ENCODE data around the gene FEZF2. TPM values are rescaled to one million over a fixed set of nuclear protein-coding genes. Genes with fewer than 3 reads are reported as not detected.

Gene FEZF2
- total and polyA plus RNA-seq, 4 donors, result not detected

DNA sequence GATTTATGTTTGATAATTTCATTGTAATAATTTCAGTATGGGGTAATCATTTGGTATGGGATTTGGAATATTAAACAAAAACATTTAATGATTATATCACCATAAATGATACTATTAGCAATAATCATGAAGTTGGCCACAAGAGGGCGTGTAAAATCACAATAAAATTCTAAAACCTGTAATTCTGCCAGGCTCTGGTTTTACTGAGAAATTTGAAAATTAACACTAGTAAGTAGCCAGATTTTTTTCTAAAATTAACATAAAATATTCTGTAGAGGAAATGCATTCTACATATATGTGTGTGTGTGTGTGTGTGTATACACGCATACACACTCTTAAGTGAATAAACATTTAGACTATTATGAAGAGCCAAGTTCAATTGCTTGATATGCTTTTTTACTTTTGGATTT is 40.5 kb downstream of the FEZF2 start:
- Histone ChIP-seq H3K9ac (ENCODE audit: insufficient read depth in 1 of 2, low read length in 2 of 2) (no peak overlapping the region), H3K4me1 (ENCODE audit: control insufficient read depth in 5 of 5, insufficient read depth in 5 of 5, low read length in 5 of 5) (no peaks in the 10 kb centered on the region), H3K27me3 (ENCODE audit: control insufficient read depth in 3 of 3, insufficient read depth in 3 of 3, low read length in 2 of 3) (no peaks in the 10 kb centered on the region), H3K9me3 (ENCODE audit: control insufficient read depth in 4 of 4, insufficient read depth in 3 of 4, low read length in 3 of 4) (no peaks in the 10 kb centered on the region), H3K4me3 (no peak overlapping the region), H3K36me3 (ENCODE audit: control insufficient read depth in 4 of 4, insufficient read depth in 4 of 4, low read length in 4 of 4) (no peaks in the 10 kb centered on the region), H3K27ac (ENCODE audit: low read depth in 1 of 2, low read length in 1 of 2) (no peak overlapping the region)
- no peak for ATAC-seq (ENCODE audit: insufficient read depth, low FRiP score)
- TF ChIP-seq, protein P1, sequence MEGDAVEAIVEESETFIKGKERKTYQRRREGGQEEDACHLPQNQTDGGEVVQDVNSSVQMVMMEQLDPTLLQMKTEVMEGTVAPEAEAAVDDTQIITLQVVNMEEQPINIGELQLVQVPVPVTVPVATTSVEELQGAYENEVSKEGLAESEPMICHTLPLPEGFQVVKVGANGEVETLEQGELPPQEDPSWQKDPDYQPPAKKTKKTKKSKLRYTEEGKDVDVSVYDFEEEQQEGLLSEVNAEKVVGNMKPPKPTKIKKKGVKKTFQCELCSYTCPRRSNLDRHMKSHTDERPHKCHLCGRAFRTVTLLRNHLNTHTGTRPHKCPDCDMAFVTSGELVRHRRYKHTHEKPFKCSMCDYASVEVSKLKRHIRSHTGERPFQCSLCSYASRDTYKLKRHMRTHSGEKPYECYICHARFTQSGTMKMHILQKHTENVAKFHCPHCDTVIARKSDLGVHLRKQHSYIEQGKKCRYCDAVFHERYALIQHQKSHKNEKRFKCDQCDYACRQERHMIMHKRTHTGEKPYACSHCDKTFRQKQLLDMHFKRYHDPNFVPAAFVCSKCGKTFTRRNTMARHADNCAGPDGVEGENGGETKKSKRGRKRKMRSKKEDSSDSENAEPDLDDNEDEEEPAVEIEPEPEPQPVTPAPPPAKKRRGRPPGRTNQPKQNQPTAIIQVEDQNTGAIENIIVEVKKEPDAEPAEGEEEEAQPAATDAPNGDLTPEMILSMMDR (IDR thresholded peaks at IDR 0.05; ENCODE audit: control extremely low read depth, extremely low read depth), result no peak
- 58 to 62% methylated on average over 2 of the region's 2 CpGs for WGBS, 2 donors
- DNase-seq, result peak in 2 of 3 donors; percentile 38 to 44

DNA sequence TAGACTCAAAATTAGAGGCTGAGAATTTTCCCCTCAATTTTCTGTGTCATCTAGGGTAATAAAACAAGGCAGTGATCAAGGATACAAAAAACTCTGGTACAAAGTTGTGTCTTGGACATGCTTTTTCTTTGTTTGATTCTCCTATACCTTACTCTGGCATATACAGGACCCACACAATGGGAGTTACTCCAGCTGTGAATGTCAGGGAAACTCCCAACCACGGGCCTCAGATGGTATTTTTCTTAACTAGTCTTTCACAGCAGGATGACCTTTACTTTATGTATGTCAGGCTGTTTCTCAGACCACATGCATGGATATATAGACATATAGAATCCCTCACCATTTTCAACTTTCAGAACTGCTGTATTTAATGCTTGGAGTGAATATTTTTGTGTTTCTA is 41.3 kb downstream of the FEZF2 start:
- no peak for ATAC-seq (ENCODE audit: insufficient read depth, low FRiP score)
- H3K27me3 ChIP-seq (ENCODE audit: control insufficient read depth in 3 of 3, insufficient read depth in 3 of 3, low read length in 2 of 3), result no peaks in the 10 kb centered on the region
- H3K4me1 ChIP-seq (ENCODE audit: control insufficient read depth in 5 of 5, insufficient read depth in 5 of 5, low read length in 5 of 5), result no peaks in the 10 kb centered on the region
- H3K27ac ChIP-seq (ENCODE audit: low read depth in 1 of 2, low read length in 1 of 2), result no peak overlapping the region
- H3K9ac ChIP-seq (ENCODE audit: insufficient read depth in 1 of 2, low read length in 2 of 2), result no peak overlapping the region
- TF ChIP-seq, protein P1 (IDR thresholded peaks at IDR 0.05; ENCODE audit: control extremely low read depth, extremely low read depth), result no peak
- no peak for DNase-seq
- no peak overlapping the region for H3K4me3 ChIP-seq
- no peaks in the 10 kb centered on the region for H3K9me3 ChIP-seq (ENCODE audit: control insufficient read depth in 4 of 4, insufficient read depth in 3 of 4, low read length in 3 of 4)
- no peaks in the 10 kb centered on the region for H3K36me3 ChIP-seq (ENCODE audit: control insufficient read depth in 4 of 4, insufficient read depth in 4 of 4, low read length in 4 of 4)
- WGBS, 2 donors, result 81 to 83% methylated on average over 1 of the region's 1 CpG

DNA sequence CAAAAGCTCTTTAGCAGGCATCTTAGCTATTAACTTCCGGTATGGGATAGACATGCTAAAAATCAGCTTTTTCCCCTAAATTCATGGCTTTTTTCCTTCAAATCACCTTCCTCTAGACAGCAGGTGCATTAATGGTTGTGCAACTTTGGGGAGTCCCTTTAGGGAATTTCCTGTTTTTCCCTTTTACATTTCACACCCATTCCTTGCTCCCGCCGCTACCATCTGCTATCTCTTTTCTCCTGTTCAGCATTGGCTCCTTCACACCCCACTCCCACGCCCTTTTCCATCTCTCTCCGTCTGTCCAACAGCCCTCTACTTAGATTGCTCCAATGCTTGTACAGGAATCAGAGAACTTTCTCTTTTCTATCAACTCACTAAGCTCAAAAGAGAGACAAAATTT is 43.4 kb downstream of the FEZF2 start:
- no peaks in the 10 kb centered on the region for H3K27me3 ChIP-seq (ENCODE audit: control insufficient read depth in 3 of 3, insufficient read depth in 3 of 3, low read length in 2 of 3)
- no peak overlapping the region for H3K27ac ChIP-seq (ENCODE audit: low read depth in 1 of 2, low read length in 1 of 2)
- no peaks in the 10 kb centered on the region for H3K36me3 ChIP-seq (ENCODE audit: control insufficient read depth in 4 of 4, insufficient read depth in 4 of 4, low read length in 4 of 4)
- TF ChIP-seq, protein P1 (IDR thresholded peaks at IDR 0.05; ENCODE audit: control extremely low read depth, extremely low read depth), result no peak
- no peaks in the 10 kb centered on the region for H3K4me1 ChIP-seq (ENCODE audit: control insufficient read depth in 5 of 5, insufficient read depth in 5 of 5, low read length in 5 of 5)
- H3K4me3 ChIP-seq, result no peak overlapping the region
- DNase-seq (no peak), ATAC-seq (ENCODE audit: insufficient read depth, low FRiP score) (no peak)
- H3K9me3 ChIP-seq (ENCODE audit: control insufficient read depth in 4 of 4, insufficient read depth in 3 of 4, low read length in 3 of 4), result no peaks in the 10 kb centered on the region
- WGBS, 2 donors, result 91 to 92% methylated on average over 5 of the region's 5 CpGs
- H3K9ac ChIP-seq (ENCODE audit: insufficient read depth in 1 of 2, low read length in 2 of 2), result no peak overlapping the region

DNA sequence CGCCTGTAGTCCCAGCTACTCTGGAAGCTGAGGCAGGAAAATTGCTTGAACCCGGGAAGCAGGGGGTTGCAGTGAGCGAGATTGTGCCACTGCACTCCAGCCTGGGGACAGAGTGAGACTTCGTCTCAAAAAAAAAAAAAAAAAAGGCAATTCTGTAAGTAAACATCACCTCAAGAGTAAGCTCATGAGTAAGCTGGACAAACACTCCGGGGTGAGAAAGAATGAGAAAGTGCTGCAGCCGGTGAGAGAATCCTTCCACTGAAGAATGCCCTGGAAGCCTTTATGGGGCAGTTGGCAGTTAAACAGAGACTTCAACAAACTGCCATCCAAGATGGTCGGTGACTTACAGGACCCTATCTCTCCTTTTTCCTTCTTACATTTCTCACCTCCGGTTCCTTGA is 47.5 kb downstream of the FEZF2 start:
- TF ChIP-seq, protein P1 (IDR thresholded peaks at IDR 0.05; ENCODE audit: control extremely low read depth, extremely low read depth), result no peak
- H3K9ac ChIP-seq (ENCODE audit: insufficient read depth in 1 of 2, low read length in 2 of 2), result no peak overlapping the region
- no peaks in the 10 kb centered on the region for H3K27me3 ChIP-seq (ENCODE audit: control insufficient read depth in 3 of 3, insufficient read depth in 3 of 3, low read length in 2 of 3)
- ATAC-seq (ENCODE audit: insufficient read depth, low FRiP score), result peak; percentile 47
- no peaks in the 10 kb centered on the region for H3K9me3 ChIP-seq (ENCODE audit: control insufficient read depth in 4 of 4, insufficient read depth in 3 of 4, low read length in 3 of 4)
- H3K4me3 ChIP-seq, result no peak overlapping the region
- WGBS, 2 donors, result 71 to 89% methylated on average over 8 of the region's 8 CpGs
- no peak overlapping the region for H3K27ac ChIP-seq (ENCODE audit: low read depth in 1 of 2, low read length in 1 of 2)
- H3K4me1 ChIP-seq (ENCODE audit: control insufficient read depth in 5 of 5, insufficient read depth in 5 of 5, low read length in 5 of 5), result no peaks in the 10 kb centered on the region
- peak in 1 of 3 donors; percentile 9 for DNase-seq
- H3K36me3 ChIP-seq (ENCODE audit: control insufficient read depth in 4 of 4, insufficient read depth in 4 of 4, low read length in 4 of 4), result peaks cover 0 to 3% (median 0%) of the 10 kb centered on the region in 4 donors

Measured in lung (tissue), 12 donors.